HCT116 (cell line): ENCODE measurements around the gene MESP2. TPM values are rescaled to one million over a fixed set of nuclear protein-coding genes. Genes with fewer than 3 reads are reported as not detected.

Source experiments
- ATAC-seq: fragments of 200-7000 bp; cut with Tn5 transposase; 2 replicates; pipeline ENCODE4 v1.9.1; 2020; ENCODE audit warnings: mild to moderate bottlenecking, moderate library complexity
- BruUV-seq: library from RNA; stranded (reverse); fragments of 400-500 nt; replicated peaks from 2 replicates; lab custom pipeline; 2021; lab: Mats Ljungman, UMichigan
- CTCF ChIA-PET: fragments of 300-600 bp; sonication (Branson Sonifier 250); formaldehyde crosslinking; loops from one replicate; lab custom pipeline; 2021; ENCODE audit warnings: antibody characterized with exemption; lab: Charles Lee
- POLR2A ChIA-PET: fragments of 300-600, 350-600 bp; sonication (Branson Sonifier 250); formaldehyde crosslinking; loops from one replicate; lab custom pipeline; 2021; ENCODE audit warnings: antibody characterized with exemption; lab: Charles Lee
- RAD21 ChIA-PET, 2 experiments: fragments of 300-600 bp; sonication (Branson Sonifier 250); formaldehyde crosslinking; loops; one replicate each; lab custom pipeline; 2023; ENCODE audit warnings: low total read pairs in 2 of 2; ENCODE audit not compliant: uncharacterized antibody in 2 of 2, unreplicated experiment in 2 of 2, low non-redundant PET in 1 of 2; lab: Charles Lee
- DNase-seq: peaks from one replicate; pipeline ENCODE4 v3.0.0-alpha.2; 2010; ENCODE audit warnings: low read depth, low spot score
- H2AFZ ChIP-seq: fragments of 200-600 bp; shearing (Covaris generic), sonication (generic); 2 replicates; pipeline ENCODE4 v1.6.1; 2017; ENCODE audit warnings: low read depth, mixed run types, mixed read lengths, antibody characterized with exemption, low read length; ENCODE audit not compliant: poor library complexity, severe bottlenecking
- H3K27ac ChIP-seq: 2 replicates; pipeline ENCODE4 v1.5.1; 2012; ENCODE audit warnings: low read depth, low read length
- H3K27me3 ChIP-seq: fragments of 200-600 bp; sonication (generic); 2 replicates; pipeline ENCODE4 v1.6.1; 2016; ENCODE audit warnings: mixed run types, low read length, mixed read lengths; ENCODE audit not compliant: insufficient read depth
- H3K36me3 ChIP-seq, 2 experiments: fragments of 200-500 bp in 1 of 2; fragments of 200-600 bp in 1 of 2; sonication (Bioruptor generic) in 1 of 2; sonication (generic) in 1 of 2; 2 replicates each; pipeline versions ENCODE4 v1.5.1 to v1.6.1; 2014 to 2016; ENCODE audit warnings: low read length in 2 of 2, inconsistent platforms in 1 of 2, mixed read lengths in 1 of 2, mixed run types in 1 of 2; ENCODE audit not compliant: insufficient read depth in 2 of 2, control insufficient read depth in 1 of 2
- H3K4me1 ChIP-seq, 2 experiments: fragments of 200-600 bp in 1 of 2; sonication (generic) in 1 of 2; 2 replicates each; pipeline versions ENCODE4 v1.5.1 to v1.6.1; 2012 to 2017; ENCODE audit warnings: low read length in 2 of 2, inconsistent platforms in 1 of 2, mild to moderate bottlenecking in 1 of 2, mixed read lengths in 1 of 2, mixed run types in 1 of 2, moderate library complexity in 1 of 2; ENCODE audit not compliant: insufficient read depth in 2 of 2, control insufficient read depth in 1 of 2
- H3K4me2 ChIP-seq: fragments of 200-600 bp; sonication (generic); 2 replicates; pipeline ENCODE4 v1.6.1; 2017; ENCODE audit warnings: mixed run types, low read length, mixed read lengths
- H3K4me3 ChIP-seq, 2 experiments: fragments of 200-600 bp in 1 of 2; sonication (generic) in 1 of 2; replicated peaks in 1 of 2; 2 replicates each; pipeline ENCODE4 v1.5.1; 2011 to 2016; ENCODE audit warnings: low read length in 2 of 2, control low read depth in 1 of 2, low read depth in 1 of 2, mild to moderate bottlenecking in 1 of 2, mixed read lengths in 1 of 2, mixed run types in 1 of 2
- H3K79me2 ChIP-seq: fragments of 200-600 bp; sonication (generic); 2 replicates; pipeline ENCODE4 v1.6.1; 2017; ENCODE audit warnings: mild to moderate bottlenecking, mixed run types, low read length, moderate library complexity, mixed read lengths; ENCODE audit not compliant: insufficient read depth
- H3K9ac ChIP-seq: fragments of 200-600 bp; sonication (generic); 2 replicates; pipeline ENCODE4 v1.6.1; 2016; ENCODE audit warnings: low read length, mixed read lengths
- H3K9me2 ChIP-seq: fragments of 200-600 bp; sonication (generic), shearing (Covaris generic); 2 replicates; pipeline ENCODE4 v1.6.1; 2017; ENCODE audit warnings: mixed run types, mild to moderate bottlenecking, moderate library complexity; ENCODE audit not compliant: insufficient read depth
- H3K9me3 ChIP-seq, 2 experiments: fragments of 200-500 bp in 1 of 2; fragments of 200-600 bp in 1 of 2; sonication (Bioruptor generic) in 1 of 2; sonication (generic) in 1 of 2; 2 replicates each; pipeline ENCODE4 v1.6.1; 2014 to 2017; ENCODE audit warnings: low read length in 2 of 2, mixed read lengths in 2 of 2, inconsistent platforms in 1 of 2, low read depth in 1 of 2, mild to moderate bottlenecking in 1 of 2, mixed run types in 1 of 2, moderate library complexity in 1 of 2; ENCODE audit not compliant: control insufficient read depth in 1 of 2, insufficient read depth in 1 of 2
- H4K20me1 ChIP-seq: fragments of 200-600 bp; sonication (generic), shearing (Covaris generic); 2 replicates; pipeline ENCODE4 v1.6.1; 2017; ENCODE audit warnings: mixed run types, mild to moderate bottlenecking, moderate library complexity; ENCODE audit not compliant: insufficient read depth
- ATF3 ChIP-seq: IDR thresholded peaks from 2 replicates; pipeline ENCODE4 v1.6.1; 2012
- CEBPB ChIP-seq: IDR thresholded peaks from 2 replicates; pipeline ENCODE4 v1.6.1; 2012; ENCODE audit warnings: low read depth
- CTCF ChIP-seq, 3 experiments: fragments of 200-600 bp in 1 of 3; sonication (generic) in 1 of 3; IDR thresholded peaks in 2 of 3; conservative IDR thresholded peaks in 1 of 3; 2 replicates each; pipeline ENCODE4 v1.5.1; 2012 to 2017; ENCODE audit warnings: low read depth in 2 of 3, low read length in 2 of 3, antibody characterized with exemption in 1 of 3, borderline replicate concordance in 1 of 3, control low read depth in 1 of 3, mild to moderate bottlenecking in 1 of 3, mixed read lengths in 1 of 3, mixed run types in 1 of 3, moderate library complexity in 1 of 3; ENCODE audit not compliant: insufficient read depth in 1 of 3
- EGR1 ChIP-seq: IDR thresholded peaks from 2 replicates; pipeline ENCODE4 v1.6.1; 2012; ENCODE audit warnings: low read depth
- ELF1 ChIP-seq: IDR thresholded peaks from 2 replicates; pipeline ENCODE4 v1.6.1; 2012; ENCODE audit warnings: low read depth, borderline replicate concordance
- EZH2 ChIP-seq: fragments of 200-600 bp; sonication (generic); IDR thresholded peaks from 2 replicates; pipeline ENCODE4 v1.6.1; 2017; ENCODE audit warnings: antibody characterized with exemption, mixed run types
- JUND ChIP-seq: IDR thresholded peaks from 2 replicates; pipeline ENCODE4 v1.6.1; 2012
- POLR2AphosphoS5 ChIP-seq: IDR thresholded peaks from 2 replicates; pipeline ENCODE4 v1.6.1; 2011; ENCODE audit warnings: mild to moderate bottlenecking, low read depth, low read length, moderate library complexity
- REST ChIP-seq: IDR thresholded peaks from 2 replicates; pipeline ENCODE4 v1.6.1; 2012; ENCODE audit warnings: low read depth
- SIN3A ChIP-seq: IDR thresholded peaks from 2 replicates; pipeline ENCODE4 v1.6.1; 2012; ENCODE audit warnings: low read depth
- SP1 ChIP-seq: IDR thresholded peaks from 2 replicates; pipeline ENCODE4 v1.6.1; 2012; ENCODE audit warnings: low read depth
- SRF ChIP-seq: IDR thresholded peaks from 2 replicates; pipeline ENCODE4 v1.6.1; 2012; ENCODE audit warnings: low read depth
- TCF7L2 ChIP-seq: IDR thresholded peaks from 2 replicates; pipeline ENCODE4 v1.7.0; 2011; ENCODE audit warnings: borderline replicate concordance, inconsistent platforms; ENCODE audit not compliant: insufficient read depth, insufficient read length; ENCODE audit errors: extremely low read depth
- ZFX ChIP-seq: fragments of 450-650 bp; IDR thresholded peaks from 2 replicates; pipeline ENCODE4 v1.6.1; 2017
- ZNF274 ChIP-seq: fragments of 200-500 bp; sonication (Bioruptor generic); IDR thresholded peaks from 2 replicates; pipeline ENCODE4 v1.6.1; 2014; ENCODE audit warnings: mild to moderate bottlenecking, low read depth, low read length, inconsistent platforms
- intact Hi-C: fragments of 100-400 bp; cut with micrococcal nuclease; formaldehyde crosslinking; loops from 2 replicates; pipeline ENCODE4 v1.10.0; 2022
- total RNA-seq: library from RNA; stranded (reverse); gene quantifications from one replicate; pipeline ENCODE4 v1.2.1, GENCODE V29; 2021; ENCODE audit not compliant: unreplicated experiment
- TF ChIP-seq, protein P1 (sequence below): IDR thresholded peaks from 2 replicates; pipeline ENCODE4 v1.6.1; 2011; ENCODE audit warnings: mild to moderate bottlenecking, low read length, moderate library complexity; ENCODE audit not compliant: insufficient replicate concordance; ENCODE audit errors: extremely low read depth
- TF ChIP-seq, protein P2 (sequence below): IDR thresholded peaks from 2 replicates; pipeline ENCODE4 v1.6.1; 2012

Gene MESP2
- total RNA-seq, 1 experiment from 2014 or later, result 0.20 TPM

GRCh38 chr15:89777073-89777751, 1.1 kb downstream of the MESP2 start:
- no peak for ATAC-seq
- no peaks in the 10 kb centered on the region for H3K36me3 ChIP-seq
- no peaks in the 10 kb centered on the region for H3K27me3 ChIP-seq
- ChIA-PET RAD21 (no interaction called here), CTCF (interaction anchor here (1.6 kb wide), 1 partner anchor 16 kb away, joined by 5 read pairs; no protein-coding TSS in a partner anchor), POLR2A (no interaction called here)
- no TSS peak for BruUV-seq
- no peaks in the 10 kb centered on the region for H3K9me2 ChIP-seq
- H3K9me3 ChIP-seq, result no peaks in the 10 kb centered on the region
- H3K4me1 ChIP-seq, result peaks cover 9 to 50% of the 10 kb centered on the region in 2 experiments
- H3K4me3 ChIP-seq, result 0 out of 4 replicates have a peak overlapping the region, but pooled peaks of 1 of the 2 experiments have one; percentile 32
- no peaks in the 10 kb centered on the region for H4K20me1 ChIP-seq
- H3K9ac ChIP-seq, result peak overlapping the region; percentile 40; the same call in 1 of the 2 replicates
- H2AFZ ChIP-seq, result no peak overlapping the region
- DNase-seq, result no peak
- intact Hi-C loops, result no loop called here
- TF ChIP-seq SP1, result no peak
- TF ChIP-seq, protein P1, sequence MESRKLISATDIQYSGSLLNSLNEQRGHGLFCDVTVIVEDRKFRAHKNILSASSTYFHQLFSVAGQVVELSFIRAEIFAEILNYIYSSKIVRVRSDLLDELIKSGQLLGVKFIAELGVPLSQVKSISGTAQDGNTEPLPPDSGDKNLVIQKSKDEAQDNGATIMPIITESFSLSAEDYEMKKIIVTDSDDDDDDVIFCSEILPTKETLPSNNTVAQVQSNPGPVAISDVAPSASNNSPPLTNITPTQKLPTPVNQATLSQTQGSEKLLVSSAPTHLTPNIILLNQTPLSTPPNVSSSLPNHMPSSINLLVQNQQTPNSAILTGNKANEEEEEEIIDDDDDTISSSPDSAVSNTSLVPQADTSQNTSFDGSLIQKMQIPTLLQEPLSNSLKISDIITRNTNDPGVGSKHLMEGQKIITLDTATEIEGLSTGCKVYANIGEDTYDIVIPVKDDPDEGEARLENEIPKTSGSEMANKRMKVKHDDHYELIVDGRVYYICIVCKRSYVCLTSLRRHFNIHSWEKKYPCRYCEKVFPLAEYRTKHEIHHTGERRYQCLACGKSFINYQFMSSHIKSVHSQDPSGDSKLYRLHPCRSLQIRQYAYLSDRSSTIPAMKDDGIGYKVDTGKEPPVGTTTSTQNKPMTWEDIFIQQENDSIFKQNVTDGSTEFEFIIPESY, result no peak
- TF ChIP-seq EGR1, result no peak
- no peak for TF ChIP-seq POLR2AphosphoS5
- no peak for TF ChIP-seq SRF
- no peak for TF ChIP-seq ZNF274
- no peak for TF ChIP-seq ATF3
- no peak for TF ChIP-seq ZFX
- TF ChIP-seq SIN3A, result no peak
- TF ChIP-seq CEBPB, result no peak
- TF ChIP-seq REST, result no peak
- no peak for TF ChIP-seq ELF1
- TF ChIP-seq, protein P2, sequence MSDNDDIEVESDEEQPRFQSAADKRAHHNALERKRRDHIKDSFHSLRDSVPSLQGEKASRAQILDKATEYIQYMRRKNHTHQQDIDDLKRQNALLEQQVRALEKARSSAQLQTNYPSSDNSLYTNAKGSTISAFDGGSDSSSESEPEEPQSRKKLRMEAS, result no peak
- TF ChIP-seq TCF7L2, result no peak
- no peak for TF ChIP-seq CTCF (IDR thresholded peaks at IDR 0.05 in 2 of 3, conservative IDR thresholded peaks at IDR 0.05 in 1 of 3; ENCODE audit: borderline replicate concordance in 1 of 3, insufficient read depth in 1 of 3, low read depth in 2 of 3, low read length in 2 of 3)
- no peak for TF ChIP-seq EZH2
- TF ChIP-seq JUND, result no peak
- no peaks in the 10 kb centered on the region for H3K79me2 ChIP-seq
- H3K27ac ChIP-seq, result no peak overlapping the region; the same call in 1 of the 2 replicates
- peak overlapping the region; percentile 75 for H3K4me2 ChIP-seq
